ENCODE data around the gene LEP. TPM values are rescaled to one million over a fixed set of nuclear protein-coding genes. Genes with fewer than 3 reads are reported as not detected.

Gene LEP
- polyA plus RNA-seq, 3 donors = 0.12 to 0.13 TPM; not detected in 1

- peak in 1 of 3 donors; percentile 24 for DNase-seq
- Histone ChIP-seq H3K9me3 (replicated peaks in 1 of 2; ENCODE audit: control insufficient read depth in 1 of 2, insufficient read depth in 1 of 2, low read length in 2 of 2) (no peaks in the 10 kb centered on the region), H3K27me3 (ENCODE audit: control insufficient read depth in 2 of 2, insufficient read depth in 2 of 2, low read length in 2 of 2) (no peaks in the 10 kb centered on the region), H3K4me1 (ENCODE audit: control insufficient read depth in 1 of 2, insufficient read depth in 2 of 2, low read length in 2 of 2) (peaks cover 12% of the 10 kb centered on the region in 2 donors), H3K79me2 (ENCODE audit: insufficient read depth, low read length) (no peaks in the 10 kb centered on the region), H3K27ac (ENCODE audit: low read depth in 1 of 2, low read length in 2 of 2) (no peak overlapping the region), H3K4me3 (replicated peaks in 1 of 3; ENCODE audit: low read depth in 2 of 3, low read length in 3 of 3) (no peak overlapping the region), H3K9ac (ENCODE audit: insufficient read depth, low read length, poor library complexity, severe bottlenecking) (no peak overlapping the region), H3K4me2 (replicated peaks; ENCODE audit: extremely low read depth, low read length, poor library complexity, severe bottlenecking) (peak overlapping the region; percentile 18), H3K36me3 (replicated peaks in 1 of 2; ENCODE audit: control insufficient read depth in 1 of 2, insufficient read depth in 2 of 2, low read length in 2 of 2) (no peaks in the 10 kb centered on the region), H2AFZ (ENCODE audit: insufficient read depth, low read depth, low read length, poor library complexity, severe bottlenecking) (peak overlapping the region; percentile 74), H4K20me1 (ENCODE audit: insufficient read depth, low read length) (no peaks in the 10 kb centered on the region)
- Mint-ChIP-seq H3K9me3 (peaks cover 0 to 4% (median 0%) of the 10 kb centered on the region in 7 donors), H3K27me3 (ENCODE audit: low read depth in 3 of 3) (peaks cover 0 to 4% (median 3%) of the 10 kb centered on the region in 3 donors), H3K36me3 (no peaks in the 10 kb centered on the region), H3K27ac (peak overlapping the region in 1 of 7 donors; percentile 60), H3K4me1 (peaks cover 17% of the 10 kb centered on the region), H3K4me3 (no peak overlapping the region)
- 13% methylated on average over 2 of the region's 2 CpGs for WGBS (ENCODE audit: insufficient coverage)
- no peak for TF ChIP-seq CTCF (IDR thresholded peaks at IDR 0.05)
- intact Hi-C loops (cut with micrococcal nuclease) = no loop called here
Measured at GRCh38 chr7:128255271-128255670, 14.2 kb downstream of the LEP start.

GRCh38 chr7:128257458-128257857 is 16.4 kb downstream of the LEP start:
- H4K20me1 ChIP-seq (ENCODE audit: insufficient read depth, low read length) = no peaks in the 10 kb centered on the region
- no peak overlapping the region for H3K9ac ChIP-seq (ENCODE audit: insufficient read depth, low read length, poor library complexity, severe bottlenecking)
- H3K27ac ChIP-seq (ENCODE audit: low read depth in 1 of 2, low read length in 2 of 2) = no peak overlapping the region
- WGBS (ENCODE audit: insufficient coverage) = 93% methylated on average over 6 of the region's 14 CpGs
- Mint-ChIP-seq H3K27me3 (ENCODE audit: low read depth in 3 of 3) (peaks cover 0 to 4% (median 3%) of the 10 kb centered on the region in 3 donors), H3K4me3 (no peak overlapping the region), H3K36me3 (no peaks in the 10 kb centered on the region), H3K27ac (no peak overlapping the region), H3K4me1 (peaks cover 17% of the 10 kb centered on the region), H3K9me3 (peaks cover 0 to 4% (median 2%) of the 10 kb centered on the region in 7 donors)
- no peaks in the 10 kb centered on the region for H3K36me3 ChIP-seq (replicated peaks in 1 of 2; ENCODE audit: control insufficient read depth in 1 of 2, insufficient read depth in 2 of 2, low read length in 2 of 2)
- H2AFZ ChIP-seq (ENCODE audit: insufficient read depth, low read depth, low read length, poor library complexity, severe bottlenecking) = no peak overlapping the region
- no peak for TF ChIP-seq CTCF (IDR thresholded peaks at IDR 0.05)
- H3K79me2 ChIP-seq (ENCODE audit: insufficient read depth, low read length) = no peaks in the 10 kb centered on the region
- peaks cover 12% of the 10 kb centered on the region in 2 donors for H3K4me1 ChIP-seq (ENCODE audit: control insufficient read depth in 1 of 2, insufficient read depth in 2 of 2, low read length in 2 of 2)
- no peak overlapping the region for H3K4me2 ChIP-seq (replicated peaks; ENCODE audit: extremely low read depth, low read length, poor library complexity, severe bottlenecking)
- no peak overlapping the region for H3K4me3 ChIP-seq (replicated peaks in 1 of 3; ENCODE audit: low read depth in 2 of 3, low read length in 3 of 3)
- DNase-seq = no peak
- intact Hi-C loops (cut with micrococcal nuclease) = no loop called here
- H3K9me3 ChIP-seq (replicated peaks in 1 of 2; ENCODE audit: control insufficient read depth in 1 of 2, insufficient read depth in 1 of 2, low read length in 2 of 2) = no peaks in the 10 kb centered on the region
- H3K27me3 ChIP-seq (ENCODE audit: control insufficient read depth in 2 of 2, insufficient read depth in 2 of 2, low read length in 2 of 2) = no peaks in the 10 kb centered on the region
